Measurements from ENCODE around the gene ZFP82. TPM values are rescaled to one million over a fixed set of nuclear protein-coding genes. Genes with fewer than 3 reads are reported as not detected.

The ZFP82 gene
- total RNA-seq, 1 experiment from 2014 or later: 20.1 TPM

DNA sequence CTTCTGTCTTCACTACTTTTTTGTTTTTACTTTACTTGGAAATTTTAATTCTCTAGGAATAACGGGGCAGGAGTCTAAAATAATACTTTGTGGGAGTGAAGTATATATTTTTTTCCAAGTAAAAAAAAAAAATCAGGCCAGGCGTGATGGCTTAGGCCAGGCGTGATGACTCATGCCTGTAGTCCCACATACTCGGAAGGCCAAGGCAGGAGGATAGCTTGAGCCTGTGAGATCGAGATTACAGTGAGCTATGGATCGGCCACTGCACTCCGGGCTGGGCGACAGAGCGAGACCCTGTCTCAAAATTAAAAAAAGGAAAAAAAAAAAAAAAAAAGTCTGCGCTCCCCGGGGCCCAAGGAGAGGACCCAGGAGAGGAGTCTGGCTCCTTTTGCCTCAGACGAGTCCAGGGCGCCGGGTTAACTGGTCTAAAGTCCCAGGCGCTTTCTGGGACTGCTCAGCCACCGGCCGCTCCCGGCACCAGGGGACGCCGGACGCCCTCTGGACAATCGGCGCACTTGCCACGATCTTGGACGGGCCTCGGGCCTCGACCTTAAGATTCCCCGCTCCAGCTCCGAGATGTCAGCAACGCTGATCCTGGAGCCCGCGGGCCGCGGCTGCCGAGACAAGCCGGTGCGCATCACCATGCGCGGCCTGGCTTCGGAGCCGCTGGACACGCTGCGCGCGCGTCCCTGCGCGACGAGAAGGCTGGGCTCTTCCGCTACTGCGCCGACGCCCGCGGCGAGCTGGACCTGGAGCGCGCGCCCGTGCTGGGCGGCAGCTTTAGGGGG is 2.7 kb upstream of the ZFP82 start:
- peaks cover 4% of the 10 kb centered on the region; the same call in 1 of the 2 replicates for H3K79me2 ChIP-seq (ENCODE audit: insufficient read depth, low read length)
- no peak overlapping the region for H3K18ac ChIP-seq (ENCODE audit: insufficient read length, low read depth, low read length)
- H2AFZ ChIP-seq (ENCODE audit: low read length): no peak overlapping the region
- no CpG with 5 or more reads among the region's 61 CpGs for WGBS (ENCODE audit: extremely low coverage, insufficient read length, low lambda C conversion rate)
- H3K27ac ChIP-seq (ENCODE audit: insufficient read length, low read depth, low read length): no peak overlapping the region
- TF ChIP-seq CTCF (conservative IDR thresholded peaks at IDR 0.05): no peak
- no peak overlapping the region for H3K56ac ChIP-seq (ENCODE audit: insufficient read length, low read depth, low read length)
- H3K27me3 ChIP-seq (ENCODE audit: insufficient read depth, low read length): no peaks in the 10 kb centered on the region; the same call in 1 of the 2 replicates
- H3K9ac ChIP-seq (ENCODE audit: extremely low read depth, insufficient read length, low read length): no peak overlapping the region
- H4K20me1 ChIP-seq (ENCODE audit: control insufficient read depth, insufficient read depth, insufficient read length): no peaks in the 10 kb centered on the region
- H3K79me1 ChIP-seq (ENCODE audit: insufficient read depth, low read depth, low read length, poor library complexity, severe bottlenecking): no peaks in the 10 kb centered on the region
- no peak overlapping the region for H3T11ph ChIP-seq (ENCODE audit: low read length)
- H3K4me1 ChIP-seq (ENCODE audit: insufficient read depth, low read length): no peaks in the 10 kb centered on the region
- Mint-ChIP-seq H3K27me3 (ENCODE audit: low read depth) (peaks cover 4% of the 10 kb centered on the region; the same call in 1 of the 2 replicates), H3K9me3 (peaks cover 0 to 4% of the 10 kb centered on the region in 2 experiments; a peak in 3 of 5 replicates), H3K36me3 (ENCODE audit: insufficient read depth in 1 of 3, low read depth in 3 of 3) (peaks cover 0 to 12% (median 6%) of the 10 kb centered on the region in 3 experiments; a peak in 6 of 7 replicates), H3K4me3 (no peak overlapping the region), H3K4me1 (peaks cover 12% of the 10 kb centered on the region in 2 experiments), H3K27ac (no peak overlapping the region)
- no peak overlapping the region for H4K8ac ChIP-seq (replicated peaks; ENCODE audit: insufficient read length, low read depth, low read length)
- no peak overlapping the region for H3K4ac ChIP-seq (ENCODE audit: low read depth, low read length)
- peaks cover 7% of the 10 kb centered on the region for H3K23me2 ChIP-seq (ENCODE audit: insufficient read length, low read depth, low read length, poor library complexity, severe bottlenecking)
- H4K5ac ChIP-seq (ENCODE audit: insufficient read length, low read depth, low read length): no peak overlapping the region
- DNase-seq: peak; percentile 31
- no peak overlapping the region for H2BK15ac ChIP-seq (ENCODE audit: low read depth, low read length)
- no peak overlapping the region for H2BK5ac ChIP-seq (ENCODE audit: insufficient read length, low read length)
- H2BK12ac ChIP-seq (ENCODE audit: insufficient read length, low read depth, low read length): no peak overlapping the region
- H2BK120ac ChIP-seq (ENCODE audit: low read depth, low read length, poor library complexity, severe bottlenecking): no peak overlapping the region
- H3K23ac ChIP-seq (ENCODE audit: insufficient read length, low read depth, low read length): no peak overlapping the region
- no peak overlapping the region for H2BK20ac ChIP-seq (ENCODE audit: low read depth, low read length, poor library complexity, severe bottlenecking)
- no peaks in the 10 kb centered on the region for H3K9me3 ChIP-seq (ENCODE audit: control insufficient read depth, low read depth, low read length)
- no peak overlapping the region for H2AK5ac ChIP-seq (ENCODE audit: insufficient read length, low read length)
- no peak overlapping the region for H3K14ac ChIP-seq (ENCODE audit: insufficient read depth, low read length)
- no peak overlapping the region for H4K91ac ChIP-seq (ENCODE audit: insufficient read length, low read depth, low read length)
- H3K4me2 ChIP-seq (ENCODE audit: insufficient read depth, insufficient read length, low read length): peak overlapping the region; percentile 3
